Muscle of leg (tissue), 11 donors: Measurements from ENCODE around the gene CEP85L. TPM values are rescaled to one million over a fixed set of nuclear protein-coding genes. Genes with fewer than 3 reads are reported as not detected.

Experiments used
- DNase-seq: peaks from one replicate; pipeline ENCODE4 v3.0.0; 2013
- H3K27ac ChIP-seq: one replicate; pipeline ENCODE4 v1.5.1; 2013; ENCODE audit warnings: mild to moderate bottlenecking, low read length, control low read depth
- H3K27me3 ChIP-seq: one replicate; pipeline ENCODE4 v1.6.1; 2013; ENCODE audit warnings: low read length; ENCODE audit not compliant: control insufficient read depth, insufficient read depth
- H3K36me3 ChIP-seq: one replicate; pipeline ENCODE4 v1.6.1; 2013; ENCODE audit warnings: low read length; ENCODE audit not compliant: control insufficient read depth, insufficient read depth
- H3K4me1 ChIP-seq: one replicate; pipeline ENCODE4 v1.6.1; 2013; ENCODE audit warnings: low read length; ENCODE audit not compliant: control insufficient read depth, insufficient read depth
- H3K4me3 ChIP-seq: one replicate; pipeline ENCODE4 v1.5.1; 2013; ENCODE audit warnings: low read length, control low read depth
- H3K9me3 ChIP-seq: replicated peaks from 2 replicates; pipeline ENCODE4 v1.6.1; 2013; ENCODE audit warnings: low read depth, low read length; ENCODE audit not compliant: control insufficient read depth
- WGBS: methylation state at CpG from one replicate; pipeline ENCODE4 v1.1.5; 2013; ENCODE audit warnings: missing lambda C conversion rate; ENCODE audit not compliant: insufficient coverage; 5-methylcytosine and 5-hydroxymethylcytosine counted together
- polyA plus RNA-seq, 8 donors: library from polyadenylated mRNA; unstranded; fragments of 120-200 nt; gene quantifications; one replicate each; pipeline versions ENCODE4 v1.2.1 to v1.2.3, GENCODE V29; 2013; ENCODE audit warnings: inconsistent platforms in 1 of 8, low replicate concordance in 1 of 8; ENCODE audit not compliant: insufficient read length in 8 of 8, insufficient read depth in 1 of 8
- total RNA-seq: library from RNA; stranded (reverse); fragments of 120-200 nt; gene quantifications from one replicate; pipeline ENCODE4 v1.2.4, GENCODE V29; 2013

Gene CEP85L
- total and polyA plus RNA-seq, 9 donors: 12.2 to 41.9 (median 14.7) TPM

- Histone ChIP-seq H3K36me3 (peaks cover 8% of the 10 kb centered on the region), H3K4me1 (peaks cover under 1% of the 10 kb centered on the region), H3K4me3 (no peak overlapping the region), H3K27ac (no peak overlapping the region), H3K27me3 (no peaks in the 10 kb centered on the region), H3K9me3 (peaks cover 9% of the 10 kb centered on the region)
- WGBS: no CpG with 5 or more reads among the region's 5 CpGs
- DNase-seq: no peak
Observed at GRCh38 chr6:118584911-118585310, 66.5 kb downstream of the CEP85L start.

DNA sequence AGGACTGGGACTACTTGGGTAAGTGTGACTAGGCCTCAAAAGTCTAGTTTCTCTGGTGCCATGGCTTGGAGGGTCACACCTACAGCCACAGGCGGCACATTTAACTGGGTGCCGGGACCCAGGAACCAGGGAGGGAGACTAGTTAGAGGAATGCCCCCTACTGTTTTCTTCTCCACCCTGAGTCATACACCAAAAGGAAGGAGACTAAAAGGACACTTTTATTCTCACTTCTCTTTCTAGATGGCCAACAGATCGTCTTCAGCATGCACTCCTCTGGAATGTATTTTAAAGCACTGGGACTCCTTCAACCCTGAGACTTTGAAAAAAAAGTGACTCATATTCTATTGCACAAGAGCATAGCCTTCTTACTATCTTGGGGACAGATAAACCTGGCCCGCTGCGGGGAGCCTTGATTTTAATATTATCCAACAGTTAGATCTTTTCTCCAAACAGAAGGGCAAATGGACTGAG lies 69.9 kb downstream of the CEP85L start:
- peaks cover 8% of the 10 kb centered on the region for H3K36me3 ChIP-seq
- no peak overlapping the region for H3K27ac ChIP-seq
- no peak overlapping the region for H3K4me3 ChIP-seq
- no peak for DNase-seq
- WGBS: 70% methylated on average over 3 of the region's 5 CpGs
- peaks cover 27% of the 10 kb centered on the region for H3K9me3 ChIP-seq
- H3K27me3 ChIP-seq: no peaks in the 10 kb centered on the region
- H3K4me1 ChIP-seq: no peaks in the 10 kb centered on the region

DNA sequence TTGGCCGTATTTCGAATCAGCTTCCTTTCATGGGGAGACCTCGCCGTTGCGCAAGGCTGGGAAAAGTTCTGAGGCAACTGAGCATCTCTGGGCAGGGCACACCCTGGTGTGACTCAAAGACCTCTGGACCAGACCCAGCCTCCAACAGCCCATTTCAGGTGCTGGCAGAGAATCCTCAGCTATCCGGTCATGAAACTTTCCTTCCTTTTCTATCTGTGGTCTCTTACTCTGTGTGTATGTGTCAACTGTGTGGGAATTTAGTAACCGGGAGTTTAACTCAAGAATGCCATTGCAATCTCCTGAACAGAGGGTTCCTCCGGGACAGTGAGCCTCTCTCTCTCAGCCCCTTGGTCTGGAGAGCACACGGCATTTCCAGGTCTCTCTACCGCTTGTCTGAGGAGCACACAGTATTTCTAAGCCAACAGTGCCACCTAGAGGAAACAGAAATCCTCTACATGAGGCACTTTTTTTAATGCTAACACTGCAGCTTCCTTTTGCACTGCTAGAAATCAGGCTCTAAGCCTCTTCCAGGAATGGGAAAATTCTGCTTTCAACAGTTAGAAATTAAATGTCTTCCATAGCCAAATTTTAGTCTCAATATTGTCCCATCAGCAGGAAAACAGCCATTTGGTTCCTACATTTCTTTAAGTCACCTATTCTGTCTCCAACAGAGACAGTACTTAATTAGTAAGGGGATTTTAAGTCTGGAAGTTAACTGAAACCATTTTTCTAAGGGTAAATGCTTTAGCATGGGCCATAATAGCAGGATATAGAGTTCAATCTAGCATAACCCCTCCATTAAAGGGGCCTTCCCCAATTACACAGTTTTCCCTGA lies 70.6 kb downstream of the CEP85L start:
- H3K36me3 ChIP-seq: peaks cover 8% of the 10 kb centered on the region
- H3K27ac ChIP-seq: no peak overlapping the region
- H3K4me1 ChIP-seq: no peaks in the 10 kb centered on the region
- peak; percentile 53 for DNase-seq
- H3K4me3 ChIP-seq: no peak overlapping the region
- WGBS: 7% methylated on average over 3 of the region's 10 CpGs
- no peaks in the 10 kb centered on the region for H3K27me3 ChIP-seq
- H3K9me3 ChIP-seq: peaks cover 32% of the 10 kb centered on the region

GRCh38 chr6:118579786-118580185 lies 71.6 kb downstream of the CEP85L start:
- Histone ChIP-seq H3K4me3 (no peak overlapping the region), H3K36me3 (peaks cover 9% of the 10 kb centered on the region), H3K27me3 (no peaks in the 10 kb centered on the region), H3K9me3 (peaks cover 39% of the 10 kb centered on the region), H3K27ac (no peak overlapping the region), H3K4me1 (no peaks in the 10 kb centered on the region)
- DNase-seq: no peak
- 100% methylated on average over 1 of the region's 2 CpGs for WGBS

GRCh38 chr6:118578617-118579016 lies 72.8 kb downstream of the CEP85L start:
- Histone ChIP-seq H3K27ac (no peak overlapping the region), H3K9me3 (peaks cover 49% of the 10 kb centered on the region), H3K4me3 (no peak overlapping the region), H3K27me3 (no peaks in the 10 kb centered on the region), H3K4me1 (no peaks in the 10 kb centered on the region), H3K36me3 (peaks cover 14% of the 10 kb centered on the region)
- 100% methylated on average over 2 of the region's 12 CpGs for WGBS
- no peak for DNase-seq

- peaks cover 11% of the 10 kb centered on the region for H3K36me3 ChIP-seq
- H3K9me3 ChIP-seq: peaks cover 49% of the 10 kb centered on the region
- no peak overlapping the region for H3K27ac ChIP-seq
- WGBS: 36% methylated on average over 2 of the region's 4 CpGs
- DNase-seq: no peak
- H3K4me3 ChIP-seq: no peak overlapping the region
- H3K4me1 ChIP-seq: no peaks in the 10 kb centered on the region
- no peaks in the 10 kb centered on the region for H3K27me3 ChIP-seq
Observed at GRCh38 chr6:118577972-118578371, 73.4 kb downstream of the CEP85L start.

- peaks cover 38% of the 10 kb centered on the region for H3K9me3 ChIP-seq
- peaks cover 10% of the 10 kb centered on the region for H3K36me3 ChIP-seq
- H3K4me1 ChIP-seq: no peaks in the 10 kb centered on the region
- no peak for DNase-seq
- H3K27ac ChIP-seq: no peak overlapping the region
- H3K27me3 ChIP-seq: no peaks in the 10 kb centered on the region
- no peak overlapping the region for H3K4me3 ChIP-seq
- 98% methylated on average over 8 of the region's 13 CpGs for WGBS
Observed at GRCh38 chr6:118574051-118574865, 77.1 kb downstream of the CEP85L start.

DNA sequence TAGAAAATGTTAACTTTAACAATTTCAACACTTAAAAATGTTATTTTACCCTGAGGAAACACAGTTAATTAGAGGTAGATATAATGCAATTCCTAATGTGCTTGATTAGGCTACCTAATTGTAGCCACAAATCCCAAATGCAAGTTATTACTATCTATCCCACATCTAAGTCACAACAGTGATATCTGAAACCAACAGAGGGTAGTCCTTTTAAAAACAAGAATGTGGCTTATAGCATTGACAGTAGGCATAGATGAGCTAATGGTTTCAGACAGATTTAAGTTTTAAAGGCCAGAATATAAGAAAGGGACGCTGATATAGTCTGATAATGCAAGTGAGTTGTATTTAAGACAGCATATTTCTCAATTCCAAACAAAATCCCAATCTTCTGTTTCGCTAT lies 80.3 kb downstream of the CEP85L start:
- Histone ChIP-seq H3K4me1 (no peaks in the 10 kb centered on the region), H3K9me3 (peaks cover 20% of the 10 kb centered on the region), H3K27ac (no peak overlapping the region), H3K27me3 (no peaks in the 10 kb centered on the region), H3K4me3 (no peak overlapping the region), H3K36me3 (peaks cover 10% of the 10 kb centered on the region)
- no CpG with 5 or more reads among the region's 2 CpGs for WGBS
- DNase-seq: no peak

GRCh38 chr6:118569498-118569897 lies 81.9 kb downstream of the CEP85L start:
- H3K27ac ChIP-seq: no peak overlapping the region
- no peaks in the 10 kb centered on the region for H3K27me3 ChIP-seq
- DNase-seq: no peak
- H3K4me3 ChIP-seq: no peak overlapping the region
- peaks cover 7% of the 10 kb centered on the region for H3K9me3 ChIP-seq
- H3K36me3 ChIP-seq: peaks cover 12% of the 10 kb centered on the region
- no peaks in the 10 kb centered on the region for H3K4me1 ChIP-seq
- no CpG with 5 or more reads among the region's 1 CpG for WGBS

DNA sequence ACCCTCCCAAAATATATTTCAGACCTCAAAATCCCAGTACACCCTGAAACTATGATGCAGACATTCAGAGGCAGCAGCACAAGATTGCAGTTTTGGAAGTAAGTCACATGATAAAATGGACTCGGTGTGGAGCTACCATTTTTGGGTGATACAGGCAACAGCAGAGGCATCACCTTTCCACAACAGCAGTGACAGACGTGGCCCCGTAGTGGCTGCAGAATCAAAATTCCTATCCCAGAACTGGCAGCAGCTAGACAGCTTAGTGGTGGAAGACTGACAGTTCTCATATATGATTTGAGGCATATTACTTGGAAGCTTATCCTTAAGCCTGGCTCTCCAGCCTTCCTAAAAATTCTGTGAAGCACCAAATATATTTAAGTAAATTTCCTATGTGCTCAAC lies 83.4 kb downstream of the CEP85L start:
- Histone ChIP-seq H3K27me3 (no peaks in the 10 kb centered on the region), H3K9me3 (no peaks in the 10 kb centered on the region), H3K36me3 (peaks cover 8% of the 10 kb centered on the region), H3K27ac (no peak overlapping the region), H3K4me1 (no peaks in the 10 kb centered on the region), H3K4me3 (no peak overlapping the region)
- WGBS: 88% methylated on average over 1 of the region's 3 CpGs
- DNase-seq: no peak
